Cortex of kidney (tissue), 1 donor: Measurements from ENCODE around the gene SMYD5.

ENCODE experiments used
- DNase-seq: peaks from one replicate; lab custom pipeline; 2025; lab: John Stamatoyannopoulos, UW

SMYD5 gene

GRCh38 chr2:73238976-73239375 lies 24.9 kb downstream of the SMYD5 start:
- no peak for DNase-seq

GRCh38 chr2:73239776-73240175 lies 25.7 kb downstream of the SMYD5 start:
- DNase-seq: no peak

GRCh38 chr2:73243884-73244570 lies 30.0 kb downstream of the SMYD5 start:
- DNase-seq: no peak

GRCh38 chr2:73244580-73244979 lies 30.5 kb downstream of the SMYD5 start:
- no peak for DNase-seq

- no peak for DNase-seq
These were observed 32.8 kb downstream of the SMYD5 start for GRCh38 chr2:73246850-73247249.

- no peak for DNase-seq
These were observed 35.6 kb downstream of the SMYD5 start for GRCh38 chr2:73249636-73250035.

- DNase-seq: no peak
These were observed 37.1 kb downstream of the SMYD5 start for GRCh38 chr2:73250872-73251846.

GRCh38 chr2:73252238-73253027 lies 38.4 kb downstream of the SMYD5 start:
- DNase-seq: no peak

- no peak for DNase-seq
These were observed 39.4 kb downstream of the SMYD5 start for GRCh38 chr2:73253400-73253799.

- no peak for DNase-seq
These were observed 39.9 kb downstream of the SMYD5 start for GRCh38 chr2:73253901-73254300.

- DNase-seq: no peak
These were observed 40.4 kb downstream of the SMYD5 start for GRCh38 chr2:73254343-73255006.

GRCh38 chr2:73255007-73255644 lies 41.1 kb downstream of the SMYD5 start:
- DNase-seq: no peak

- no peak for DNase-seq
These were observed 42.0 kb downstream of the SMYD5 start for GRCh38 chr2:73255907-73256617.

GRCh38 chr2:73256618-73256922 lies 42.5 kb downstream of the SMYD5 start:
- DNase-seq: no peak

- no peak for DNase-seq
These were observed 43.0 kb downstream of the SMYD5 start for GRCh38 chr2:73257021-73257420.

- DNase-seq: no peak
These were observed 43.5 kb downstream of the SMYD5 start for GRCh38 chr2:73257425-73258125.

GRCh38 chr2:73258186-73258912 lies 44.3 kb downstream of the SMYD5 start:
- no peak for DNase-seq

GRCh38 chr2:73258913-73259215 lies 44.8 kb downstream of the SMYD5 start:
- no peak for DNase-seq

- no peak for DNase-seq
These were observed 45.2 kb downstream of the SMYD5 start for GRCh38 chr2:73259276-73259675.
